CD4-positive, alpha-beta T cell (primary cell): ENCODE measurements around the gene FGGY. TPM values are rescaled to one million over a fixed set of nuclear protein-coding genes. Genes with fewer than 3 reads are reported as not detected.

Source experiments
- ATAC-seq: fragments of 200-7000 bp; cut with Tn5 transposase; one replicate; pipeline ENCODE4 v1.10.0; 2022; ENCODE audit warnings: mild to moderate bottlenecking; ENCODE audit not compliant: poor library complexity
- CTCF ChIA-PET: fragments of 350-600 bp; sonication (Branson Sonifier 250); formaldehyde crosslinking; loops from one replicate; lab custom pipeline; 2021; ENCODE audit warnings: antibody characterized with exemption, inconsistent platforms; lab: Charles Lee
- POLR2A ChIA-PET: fragments of 350-600 bp; sonication (Branson Sonifier 250); formaldehyde crosslinking; loops from one replicate; lab custom pipeline; 2021; ENCODE audit warnings: antibody characterized with exemption, inconsistent platforms; lab: Charles Lee
- DNase-seq, 14 experiments: peaks; one replicate each; pipeline ENCODE4 v3.0.0-alpha.2; 2013 to 2020; ENCODE audit warnings: mixed read lengths in 2 of 14
- H3K27ac ChIP-seq, 2 donors: one replicate each; pipeline versions ENCODE4 v1.5.1 to v1.7.0; 2013; ENCODE audit warnings: low read length in 2 of 2, low read depth in 1 of 2, mild to moderate bottlenecking in 1 of 2
- H3K27me3 ChIP-seq, 2 experiments: 1 replicate in 1 of 2; 2 replicates in 1 of 2; pipeline versions ENCODE4 v1.6.1 to v1.7.0; 2013; ENCODE audit warnings: low read length in 2 of 2, control low read depth in 1 of 2, mild to moderate bottlenecking in 1 of 2, moderate library complexity in 1 of 2; ENCODE audit not compliant: insufficient read depth in 2 of 2, control insufficient read depth in 1 of 2
- H3K36me3 ChIP-seq: one replicate; pipeline ENCODE4 v1.6.1; 2013; ENCODE audit warnings: low read length, control low read depth; ENCODE audit not compliant: insufficient read depth
- H3K4me1 ChIP-seq: one replicate; pipeline ENCODE4 v1.6.1; 2013; ENCODE audit warnings: low read length, control low read depth; ENCODE audit not compliant: insufficient read depth
- H3K4me3 ChIP-seq: one replicate; pipeline ENCODE4 v1.5.1; 2013; ENCODE audit warnings: mild to moderate bottlenecking, low read length, moderate library complexity
- H3K9me3 ChIP-seq, 2 experiments: 1 replicate in 1 of 2; 2 replicates in 1 of 2; pipeline versions ENCODE4 v1.6.1 to v1.7.0; 2013; ENCODE audit warnings: low read length in 2 of 2, mild to moderate bottlenecking in 2 of 2, control low read depth in 1 of 2, moderate library complexity in 1 of 2; ENCODE audit not compliant: control insufficient read depth in 1 of 2, insufficient read depth in 1 of 2
- H3K27ac Mint-ChIP-seq: one replicate; pipeline ENCODE4 v1.8.0; 2020; ENCODE audit warnings: mixed read lengths
- H3K27me3 Mint-ChIP-seq: one replicate; pipeline ENCODE4 v1.8.0; 2021; ENCODE audit warnings: mixed read lengths
- H3K36me3 Mint-ChIP-seq: one replicate; pipeline ENCODE4 v1.8.0; 2021; ENCODE audit warnings: low read depth, mixed read lengths
- H3K4me1 Mint-ChIP-seq: one replicate; pipeline ENCODE4 v1.8.0; 2021; ENCODE audit warnings: low read depth, mixed read lengths
- H3K4me3 Mint-ChIP-seq: one replicate; pipeline ENCODE4 v1.8.0; 2020; ENCODE audit warnings: mild to moderate bottlenecking, mixed read lengths
- H3K9me3 Mint-ChIP-seq: one replicate; pipeline ENCODE4 v1.8.0; 2020; ENCODE audit warnings: mixed read lengths
- intact Hi-C, 2 experiments: fragments of 100-400 bp; cut with DNase I in 1 of 2; cut with micrococcal nuclease in 1 of 2; formaldehyde crosslinking; loops; one replicate each; pipeline versions ENCODE4 v1.15.1 to v1.9.0; 2023 to 2025; cut with DNase I, micrococcal nuclease
- total RNA-seq, 174 experiments: library from RNA in 2 of 174; stranded (reverse) in 2 of 174; gene quantifications; one replicate each; pipeline ENCODE4 v1.2.3 and lab custom pipeline; 2021 to 2026
- TF ChIP-seq, protein P1 (sequence below): fragments of 200-600 bp; IDR thresholded peaks from one replicate; pipeline ENCODE4 v1.8.0; 2022; ENCODE audit warnings: antibody characterized with exemption, mild to moderate bottlenecking

FGGY gene
- total RNA-seq, 2 experiments from 2014 or later, result 9.5 to 10.0 TPM

DNA sequence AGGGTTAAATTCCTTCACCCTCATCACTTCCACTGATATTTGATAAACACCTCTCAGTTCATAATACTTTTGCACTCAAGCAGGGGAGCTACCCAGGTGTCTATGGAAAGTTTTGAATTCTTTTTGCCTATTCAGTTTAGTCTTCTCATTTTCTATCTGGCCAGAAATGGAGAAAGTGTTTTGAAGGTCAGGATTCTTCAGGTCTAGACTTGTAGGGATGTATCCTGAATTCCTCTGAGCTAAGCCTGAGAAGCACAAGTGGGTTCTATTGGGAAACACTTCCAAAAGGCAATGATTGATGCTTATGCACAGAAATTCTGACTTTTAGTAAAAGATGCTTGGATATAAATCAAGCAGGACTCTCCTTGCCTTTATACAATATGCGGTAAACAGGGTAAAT is 300.1 kb downstream of the FGGY start:
- Histone ChIP-seq H3K9me3 (no peaks in the 10 kb centered on the region), H3K4me3 (no peak overlapping the region), H3K36me3 (no peaks in the 10 kb centered on the region), H3K4me1 (no peaks in the 10 kb centered on the region), H3K27ac (no peak overlapping the region), H3K27me3 (no peaks in the 10 kb centered on the region)
- no peaks in the 10 kb centered on the region for H3K4me1 Mint-ChIP-seq
- ChIA-PET POLR2A (no interaction called here), CTCF (no interaction called here)
- no peaks in the 10 kb centered on the region for H3K27me3 Mint-ChIP-seq
- no peak overlapping the region for H3K27ac Mint-ChIP-seq
- intact Hi-C loops, result no loop called here
- no peaks in the 10 kb centered on the region for H3K36me3 Mint-ChIP-seq
- TF ChIP-seq, protein P1, sequence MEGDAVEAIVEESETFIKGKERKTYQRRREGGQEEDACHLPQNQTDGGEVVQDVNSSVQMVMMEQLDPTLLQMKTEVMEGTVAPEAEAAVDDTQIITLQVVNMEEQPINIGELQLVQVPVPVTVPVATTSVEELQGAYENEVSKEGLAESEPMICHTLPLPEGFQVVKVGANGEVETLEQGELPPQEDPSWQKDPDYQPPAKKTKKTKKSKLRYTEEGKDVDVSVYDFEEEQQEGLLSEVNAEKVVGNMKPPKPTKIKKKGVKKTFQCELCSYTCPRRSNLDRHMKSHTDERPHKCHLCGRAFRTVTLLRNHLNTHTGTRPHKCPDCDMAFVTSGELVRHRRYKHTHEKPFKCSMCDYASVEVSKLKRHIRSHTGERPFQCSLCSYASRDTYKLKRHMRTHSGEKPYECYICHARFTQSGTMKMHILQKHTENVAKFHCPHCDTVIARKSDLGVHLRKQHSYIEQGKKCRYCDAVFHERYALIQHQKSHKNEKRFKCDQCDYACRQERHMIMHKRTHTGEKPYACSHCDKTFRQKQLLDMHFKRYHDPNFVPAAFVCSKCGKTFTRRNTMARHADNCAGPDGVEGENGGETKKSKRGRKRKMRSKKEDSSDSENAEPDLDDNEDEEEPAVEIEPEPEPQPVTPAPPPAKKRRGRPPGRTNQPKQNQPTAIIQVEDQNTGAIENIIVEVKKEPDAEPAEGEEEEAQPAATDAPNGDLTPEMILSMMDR, result no peak
- no peak overlapping the region for H3K4me3 Mint-ChIP-seq
- ATAC-seq (no peak), DNase-seq (no peak)
- H3K9me3 Mint-ChIP-seq, result no peaks in the 10 kb centered on the region

DNA sequence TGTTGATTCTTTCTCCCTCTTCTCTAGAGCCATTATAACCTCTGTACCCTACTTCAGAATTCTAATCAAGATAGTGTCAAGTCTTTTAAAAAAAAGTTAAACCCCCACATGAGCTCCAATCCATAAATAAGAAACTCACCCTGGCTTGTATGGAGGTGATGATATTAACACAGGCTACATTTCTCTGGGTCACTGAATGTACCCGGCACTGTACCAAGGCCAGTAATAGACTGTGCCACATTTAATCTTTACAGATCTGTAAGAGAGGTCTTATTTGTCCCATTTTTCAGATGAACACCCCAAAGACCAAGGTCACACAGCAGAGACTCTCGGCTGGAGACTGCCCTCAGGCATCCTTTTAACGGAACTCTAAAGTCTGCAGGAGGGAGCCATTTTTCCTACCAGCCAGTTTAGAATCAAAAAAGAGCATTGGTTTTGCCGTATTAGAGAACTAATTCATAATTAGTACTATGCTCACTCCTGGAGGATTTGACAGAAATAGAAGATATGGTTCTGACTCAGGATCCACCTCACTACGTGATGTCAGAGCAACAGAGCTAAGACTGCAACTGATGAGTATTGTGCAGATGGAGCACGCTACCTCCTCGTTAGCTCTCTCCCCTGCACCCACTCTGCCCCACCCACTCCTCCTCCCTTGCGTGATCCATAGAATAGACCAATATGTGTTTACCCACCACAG is 300.7 kb downstream of the FGGY start:
- H3K27me3 ChIP-seq, result no peaks in the 10 kb centered on the region
- intact Hi-C loops, result no loop called here
- H3K9me3 ChIP-seq, result no peaks in the 10 kb centered on the region
- H3K36me3 Mint-ChIP-seq, result no peaks in the 10 kb centered on the region
- DNase-seq (no peak), ATAC-seq (no peak)
- no peaks in the 10 kb centered on the region for H3K36me3 ChIP-seq
- no peaks in the 10 kb centered on the region for H3K4me1 ChIP-seq
- H3K27ac Mint-ChIP-seq, result no peak overlapping the region
- ChIA-PET CTCF (no interaction called here), POLR2A (no interaction called here)
- no peak overlapping the region for H3K27ac ChIP-seq
- H3K27me3 Mint-ChIP-seq, result no peaks in the 10 kb centered on the region
- TF ChIP-seq, protein P1, result no peak
- no peak overlapping the region for H3K4me3 ChIP-seq
- H3K4me3 Mint-ChIP-seq, result no peak overlapping the region
- H3K9me3 Mint-ChIP-seq, result no peaks in the 10 kb centered on the region
- H3K4me1 Mint-ChIP-seq, result no peaks in the 10 kb centered on the region

DNA sequence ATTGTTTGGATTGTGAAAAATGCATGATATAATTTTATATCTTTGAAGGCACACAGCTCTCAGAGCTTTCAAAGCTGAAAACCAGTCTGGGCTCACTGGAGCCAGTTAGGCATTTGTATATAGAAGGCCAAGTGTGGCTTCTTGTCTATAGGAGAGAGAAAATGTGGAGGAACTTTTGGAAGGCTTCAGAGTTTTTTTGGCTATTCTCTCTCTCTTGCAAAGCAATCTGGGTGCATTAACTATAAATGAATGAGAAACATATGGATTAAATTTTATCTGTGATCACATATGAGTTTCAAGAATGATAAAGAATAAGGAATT is 301.2 kb downstream of the FGGY start:
- Mint-ChIP-seq H3K27ac (no peak overlapping the region), H3K36me3 (no peaks in the 10 kb centered on the region), H3K9me3 (no peaks in the 10 kb centered on the region), H3K27me3 (no peaks in the 10 kb centered on the region), H3K4me1 (no peaks in the 10 kb centered on the region), H3K4me3 (no peak overlapping the region)
- H3K9me3 ChIP-seq, result no peaks in the 10 kb centered on the region
- H3K36me3 ChIP-seq, result no peaks in the 10 kb centered on the region
- ChIA-PET CTCF (no interaction called here), POLR2A (no interaction called here)
- DNase-seq, result no peak
- no peak overlapping the region for H3K4me3 ChIP-seq
- no peak overlapping the region for H3K27ac ChIP-seq
- TF ChIP-seq, protein P1, result no peak
- no peak for ATAC-seq
- H3K27me3 ChIP-seq, result no peaks in the 10 kb centered on the region
- intact Hi-C loops, result no loop called here
- no peaks in the 10 kb centered on the region for H3K4me1 ChIP-seq
